BJ (cell line): Measurements from ENCODE around the gene SCYGR1. TPM values are rescaled to one million over a fixed set of nuclear protein-coding genes. Genes with fewer than 3 reads are reported as not detected.

ENCODE experiments used
- CTCF ChIA-PET: fragments of 350-600 bp; formaldehyde crosslinking; extraction: SDS; loops from one replicate; lab custom pipeline; 2021; ENCODE audit warnings: antibody characterized with exemption, inconsistent platforms; lab: Yijun Ruan, JAX
- POLR2A ChIA-PET: fragments of 300-600 bp; sonication (Branson Sonifier 250); formaldehyde crosslinking; extraction: SDS; loops from one replicate; lab custom pipeline; 2021; ENCODE audit warnings: antibody characterized with exemption; lab: Charles Lee
- DNase-seq: peaks from one replicate; pipeline ENCODE4 v3.0.0-alpha.2; 2011; ENCODE audit warnings: low read depth
- H3K27me3 ChIP-seq: 2 replicates; pipeline ENCODE4 v1.6.0; 2011; ENCODE audit warnings: low read length; ENCODE audit not compliant: control insufficient read depth, insufficient read depth
- H3K36me3 ChIP-seq: 2 replicates; pipeline ENCODE4 v1.5.1; 2011; ENCODE audit warnings: low read length; ENCODE audit not compliant: control insufficient read depth, insufficient read depth
- H3K4me3 ChIP-seq: 2 replicates; pipeline ENCODE4 v1.5.1; 2011; ENCODE audit warnings: low read depth, mild to moderate bottlenecking, control low read depth, low read length
- polyA plus RNA-seq: library from polyadenylated mRNA; depleted of rRNA; stranded (reverse); fragments of >200 nt; gene quantifications from 2 replicates; pipeline ENCODE4 v1.2.3, GENCODE V29; 2011
- TF ChIP-seq, protein P1 (sequence below): IDR thresholded peaks from 2 replicates; pipeline ENCODE4 v1.5.1; 2011; ENCODE audit warnings: low read depth, mild to moderate bottlenecking, control low read depth, inconsistent platforms, low read length, moderate library complexity; ENCODE audit not compliant: insufficient read depth

SCYGR1 gene
- polyA plus RNA-seq, 1 experiment: not detected

GRCh38 chr2:227377467-227378351, 10.0 kb downstream of the SCYGR1 start:
- Histone ChIP-seq H3K27me3 (no peaks in the 10 kb centered on the region), H3K36me3 (no peaks in the 10 kb centered on the region), H3K4me3 (no peak overlapping the region)
- ChIA-PET POLR2A (no interaction called here), CTCF (interaction anchor here (1.2 to 1.8 kb wide), 5 partner anchors 9 to 1279 kb away, joined by 3 to 7 read pairs (median 3); partner anchors contain the start of gene SCYGR1)
- no peak for DNase-seq
- TF ChIP-seq, protein P1, sequence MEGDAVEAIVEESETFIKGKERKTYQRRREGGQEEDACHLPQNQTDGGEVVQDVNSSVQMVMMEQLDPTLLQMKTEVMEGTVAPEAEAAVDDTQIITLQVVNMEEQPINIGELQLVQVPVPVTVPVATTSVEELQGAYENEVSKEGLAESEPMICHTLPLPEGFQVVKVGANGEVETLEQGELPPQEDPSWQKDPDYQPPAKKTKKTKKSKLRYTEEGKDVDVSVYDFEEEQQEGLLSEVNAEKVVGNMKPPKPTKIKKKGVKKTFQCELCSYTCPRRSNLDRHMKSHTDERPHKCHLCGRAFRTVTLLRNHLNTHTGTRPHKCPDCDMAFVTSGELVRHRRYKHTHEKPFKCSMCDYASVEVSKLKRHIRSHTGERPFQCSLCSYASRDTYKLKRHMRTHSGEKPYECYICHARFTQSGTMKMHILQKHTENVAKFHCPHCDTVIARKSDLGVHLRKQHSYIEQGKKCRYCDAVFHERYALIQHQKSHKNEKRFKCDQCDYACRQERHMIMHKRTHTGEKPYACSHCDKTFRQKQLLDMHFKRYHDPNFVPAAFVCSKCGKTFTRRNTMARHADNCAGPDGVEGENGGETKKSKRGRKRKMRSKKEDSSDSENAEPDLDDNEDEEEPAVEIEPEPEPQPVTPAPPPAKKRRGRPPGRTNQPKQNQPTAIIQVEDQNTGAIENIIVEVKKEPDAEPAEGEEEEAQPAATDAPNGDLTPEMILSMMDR: no peak

GRCh38 chr2:227376656-227377396, 10.9 kb downstream of the SCYGR1 start:
- ChIA-PET POLR2A (no interaction called here), CTCF (interaction anchor here (1.0 to 1.8 kb wide), 3 partner anchors 10 to 29 kb away, joined by 3 to 7 read pairs (median 4); no protein-coding TSS in a partner anchor)
- no peaks in the 10 kb centered on the region for H3K36me3 ChIP-seq
- no peaks in the 10 kb centered on the region for H3K27me3 ChIP-seq
- TF ChIP-seq, protein P1: no peak
- DNase-seq: no peak
- H3K4me3 ChIP-seq: no peak overlapping the region

- no peak for DNase-seq
- CTCF ChIA-PET: interaction anchor here (0.7 to 1.4 kb wide), 2 partner anchors 18 to 1329 kb away, joined by 3 to 4 read pairs; no protein-coding TSS in a partner anchor
- H3K36me3 ChIP-seq: no peaks in the 10 kb centered on the region
- POLR2A ChIA-PET: interaction anchor here (0.7 kb wide), 1 partner anchor 9 kb away, joined by 12 read pairs; no protein-coding TSS in a partner anchor
- no peak overlapping the region for H3K4me3 ChIP-seq
- no peaks in the 10 kb centered on the region for H3K27me3 ChIP-seq
- TF ChIP-seq, protein P1: no peak
Observed at GRCh38 chr2:227374158-227374557, 13.6 kb downstream of the SCYGR1 start.

DNA sequence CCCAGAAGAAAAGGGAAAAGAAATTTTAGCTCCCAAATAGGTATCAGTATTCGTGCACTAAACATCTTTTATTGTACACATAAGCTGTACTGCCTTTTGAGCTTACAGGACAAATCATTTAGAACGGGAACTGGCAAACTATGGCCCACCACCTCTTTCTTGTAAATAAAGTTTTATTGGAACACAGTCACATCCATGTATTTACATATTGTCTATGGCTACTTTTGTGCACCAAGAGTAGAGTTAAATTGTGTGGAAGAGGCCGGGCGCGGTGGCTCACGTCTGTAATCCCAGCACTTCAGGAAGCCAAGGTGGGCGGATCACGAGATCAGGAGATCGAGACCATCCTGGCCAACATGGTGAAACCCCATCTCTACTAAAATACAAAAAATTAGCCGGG, 14.4 kb downstream of the SCYGR1 start:
- TF ChIP-seq, protein P1: no peak
- CTCF ChIA-PET: interaction anchor here (1.4 kb wide), 1 partner anchor 19 kb away, joined by 4 read pairs; no protein-coding TSS in a partner anchor
- Histone ChIP-seq H3K27me3 (no peaks in the 10 kb centered on the region), H3K4me3 (no peak overlapping the region), H3K36me3 (no peaks in the 10 kb centered on the region)
- POLR2A ChIA-PET: interaction anchor here (0.7 kb wide), 1 partner anchor 10 kb away, joined by 12 read pairs; no protein-coding TSS in a partner anchor
- DNase-seq: no peak

DNA sequence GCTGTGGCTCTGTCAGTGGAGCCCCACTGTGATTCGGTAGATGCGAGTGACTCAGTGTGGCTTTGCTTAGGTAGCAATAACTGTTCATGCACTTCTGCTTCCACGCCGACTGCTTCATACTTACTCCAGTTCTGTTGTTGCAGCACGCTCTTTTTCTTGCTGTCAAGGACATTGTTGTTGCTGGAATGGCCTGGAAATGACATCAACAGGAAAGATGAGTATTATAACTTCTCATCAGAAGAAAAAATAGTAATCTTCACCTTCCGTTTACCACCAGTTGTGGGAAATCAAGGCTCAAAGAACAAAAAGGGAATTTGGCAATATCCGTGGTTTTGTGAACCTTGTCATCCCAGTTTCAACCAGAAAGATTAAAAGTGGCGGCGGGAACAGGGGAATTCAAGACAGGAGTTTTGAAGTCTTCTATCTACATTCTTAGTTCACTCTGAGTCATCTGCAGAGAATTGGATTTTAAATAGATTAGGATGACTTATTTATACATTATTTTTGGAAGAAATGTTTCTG, 16.9 kb downstream of the SCYGR1 start:
- TF ChIP-seq, protein P1: no peak
- CTCF ChIA-PET: no interaction called here
- POLR2A ChIA-PET: no interaction called here
- no peak for DNase-seq
- no peak overlapping the region for H3K4me3 ChIP-seq
- H3K36me3 ChIP-seq: no peaks in the 10 kb centered on the region
- no peaks in the 10 kb centered on the region for H3K27me3 ChIP-seq
